Measurements from ENCODE around the gene CAPNS1. TPM values are rescaled to one million over a fixed set of nuclear protein-coding genes. Genes with fewer than 3 reads are reported as not detected.

The CAPNS1 gene
- polyA plus RNA-seq, 3 donors, result 239 to 740 (median 282) TPM

DNA sequence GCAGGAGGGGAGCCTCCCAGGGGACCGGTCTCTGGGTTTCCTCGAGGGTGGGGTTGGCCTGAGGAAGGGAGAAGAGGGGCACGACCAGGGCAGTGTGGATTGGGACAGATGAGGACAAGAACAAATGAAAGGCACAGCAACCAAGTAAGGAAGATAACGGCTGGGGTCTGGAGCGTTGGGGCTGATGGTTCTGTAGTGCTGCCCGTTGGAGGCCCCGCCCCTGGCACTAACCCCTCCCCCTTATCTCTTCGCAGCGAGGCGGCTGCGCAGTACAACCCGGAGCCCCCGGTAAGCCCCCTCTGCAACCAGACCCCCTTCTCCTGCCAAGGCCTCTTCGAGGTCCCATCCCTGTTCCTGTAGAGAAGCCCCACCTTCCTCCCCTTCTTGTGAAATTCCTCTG is 2.2 kb downstream of the CAPNS1 start:
- H3K27me3 Mint-ChIP-seq (ENCODE audit: low read depth in 3 of 3), result peaks cover 0 to 4% (median 3%) of the 10 kb centered on the region in 3 donors
- peaks cover 55% of the 10 kb centered on the region for H4K20me1 ChIP-seq (ENCODE audit: insufficient read depth, low read length)
- H3K79me2 ChIP-seq (ENCODE audit: insufficient read depth, low read length), result peaks cover 40% of the 10 kb centered on the region
- peak overlapping the region in 1 of 2 donors; percentile 46 for H3K27ac ChIP-seq (ENCODE audit: low read depth in 1 of 2, low read length in 2 of 2)
- H3K27me3 ChIP-seq (ENCODE audit: control insufficient read depth in 2 of 2, insufficient read depth in 2 of 2, low read length in 2 of 2), result no peaks in the 10 kb centered on the region
- DNase-seq, result no peak
- WGBS (ENCODE audit: insufficient coverage), result 85% methylated on average over 9 of the region's 14 CpGs
- H3K4me1 Mint-ChIP-seq, result peaks cover 18% of the 10 kb centered on the region
- H3K9me3 ChIP-seq (replicated peaks in 1 of 2; ENCODE audit: control insufficient read depth in 1 of 2, insufficient read depth in 1 of 2, low read length in 2 of 2), result no peaks in the 10 kb centered on the region
- intact Hi-C loops (cut with micrococcal nuclease), result loop anchor here in 1 of 2 donors (10.0 kb wide), 1 partner anchor 397 kb away; the partner anchor contains the start of genes IGFLR1, LIN37, PSENEN and U2AF1L4
- peaks cover 23 to 34% of the 10 kb centered on the region in 2 donors for H3K4me1 ChIP-seq (ENCODE audit: control insufficient read depth in 1 of 2, insufficient read depth in 2 of 2, low read length in 2 of 2)
- H3K36me3 ChIP-seq (replicated peaks in 1 of 2; ENCODE audit: control insufficient read depth in 1 of 2, insufficient read depth in 2 of 2, low read length in 2 of 2), result peaks cover 40 to 50% of the 10 kb centered on the region in 2 donors
- no peak overlapping the region for H3K4me3 ChIP-seq (replicated peaks in 1 of 3; ENCODE audit: low read depth in 2 of 3, low read length in 3 of 3)
- H2AFZ ChIP-seq (ENCODE audit: insufficient read depth, low read depth, low read length, poor library complexity, severe bottlenecking), result no peak overlapping the region
- H3K9me3 Mint-ChIP-seq, result peaks cover 0 to 4% (median 0%) of the 10 kb centered on the region in 7 donors
- no peak overlapping the region for H3K9ac ChIP-seq (ENCODE audit: insufficient read depth, low read length, poor library complexity, severe bottlenecking)
- TF ChIP-seq, protein P1, sequence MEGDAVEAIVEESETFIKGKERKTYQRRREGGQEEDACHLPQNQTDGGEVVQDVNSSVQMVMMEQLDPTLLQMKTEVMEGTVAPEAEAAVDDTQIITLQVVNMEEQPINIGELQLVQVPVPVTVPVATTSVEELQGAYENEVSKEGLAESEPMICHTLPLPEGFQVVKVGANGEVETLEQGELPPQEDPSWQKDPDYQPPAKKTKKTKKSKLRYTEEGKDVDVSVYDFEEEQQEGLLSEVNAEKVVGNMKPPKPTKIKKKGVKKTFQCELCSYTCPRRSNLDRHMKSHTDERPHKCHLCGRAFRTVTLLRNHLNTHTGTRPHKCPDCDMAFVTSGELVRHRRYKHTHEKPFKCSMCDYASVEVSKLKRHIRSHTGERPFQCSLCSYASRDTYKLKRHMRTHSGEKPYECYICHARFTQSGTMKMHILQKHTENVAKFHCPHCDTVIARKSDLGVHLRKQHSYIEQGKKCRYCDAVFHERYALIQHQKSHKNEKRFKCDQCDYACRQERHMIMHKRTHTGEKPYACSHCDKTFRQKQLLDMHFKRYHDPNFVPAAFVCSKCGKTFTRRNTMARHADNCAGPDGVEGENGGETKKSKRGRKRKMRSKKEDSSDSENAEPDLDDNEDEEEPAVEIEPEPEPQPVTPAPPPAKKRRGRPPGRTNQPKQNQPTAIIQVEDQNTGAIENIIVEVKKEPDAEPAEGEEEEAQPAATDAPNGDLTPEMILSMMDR (IDR thresholded peaks at IDR 0.05), result no peak
- peak overlapping the region in 1 of 2 donors; percentile 16 for H3K4me3 Mint-ChIP-seq
- peak overlapping the region; percentile 99 for H3K4me2 ChIP-seq (replicated peaks; ENCODE audit: extremely low read depth, low read length, poor library complexity, severe bottlenecking)
- H3K27ac Mint-ChIP-seq, result peak overlapping the region in 4 of 7 donors; percentile 6 to 98 (median 88)
- peaks cover 49 to 51% of the 10 kb centered on the region in 2 donors for H3K36me3 Mint-ChIP-seq

DNA sequence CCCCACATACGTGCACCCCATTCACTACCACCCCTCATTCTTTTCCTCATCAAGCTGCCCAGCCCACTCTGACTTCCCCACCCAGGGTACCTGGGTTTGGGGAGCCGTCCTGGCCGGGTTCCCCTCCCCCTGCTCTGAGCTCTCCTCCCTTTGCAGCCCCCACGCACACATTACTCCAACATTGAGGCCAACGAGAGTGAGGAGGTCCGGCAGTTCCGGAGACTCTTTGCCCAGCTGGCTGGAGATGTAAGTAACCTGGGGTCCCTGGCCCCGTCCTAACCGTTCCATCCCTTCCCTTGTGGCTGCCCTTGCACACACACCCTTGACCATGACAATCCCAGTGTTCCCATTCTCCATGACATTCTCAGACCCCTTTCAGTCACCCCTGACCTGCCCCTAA is 2.6 kb downstream of the CAPNS1 start:
- H3K4me2 ChIP-seq (replicated peaks; ENCODE audit: extremely low read depth, low read length, poor library complexity, severe bottlenecking), result no peak overlapping the region
- H3K9ac ChIP-seq (ENCODE audit: insufficient read depth, low read length, poor library complexity, severe bottlenecking), result no peak overlapping the region
- H3K4me3 ChIP-seq (replicated peaks in 1 of 3; ENCODE audit: low read depth in 2 of 3, low read length in 3 of 3), result no peak overlapping the region
- peaks cover 40% of the 10 kb centered on the region for H3K79me2 ChIP-seq (ENCODE audit: insufficient read depth, low read length)
- WGBS (ENCODE audit: insufficient coverage), result 93% methylated on average over 9 of the region's 9 CpGs
- no peak overlapping the region for H3K27ac ChIP-seq (ENCODE audit: low read depth in 1 of 2, low read length in 2 of 2)
- H3K4me1 Mint-ChIP-seq, result peaks cover 14% of the 10 kb centered on the region
- H3K36me3 ChIP-seq (replicated peaks in 1 of 2; ENCODE audit: control insufficient read depth in 1 of 2, insufficient read depth in 2 of 2, low read length in 2 of 2), result peaks cover 43 to 55% of the 10 kb centered on the region in 2 donors
- no peaks in the 10 kb centered on the region for H3K27me3 ChIP-seq (ENCODE audit: control insufficient read depth in 2 of 2, insufficient read depth in 2 of 2, low read length in 2 of 2)
- intact Hi-C loops (cut with micrococcal nuclease), result loop anchor here in 1 of 2 donors (10.0 kb wide), 1 partner anchor 398 kb away; the partner anchor contains the start of genes IGFLR1, LIN37, PSENEN and U2AF1L4
- H4K20me1 ChIP-seq (ENCODE audit: insufficient read depth, low read length), result peaks cover 59% of the 10 kb centered on the region
- H3K27me3 Mint-ChIP-seq (ENCODE audit: low read depth in 3 of 3), result peaks cover 0 to 4% (median 3%) of the 10 kb centered on the region in 3 donors
- peaks cover 21 to 30% of the 10 kb centered on the region in 2 donors for H3K4me1 ChIP-seq (ENCODE audit: control insufficient read depth in 1 of 2, insufficient read depth in 2 of 2, low read length in 2 of 2)
- no peaks in the 10 kb centered on the region for H3K9me3 ChIP-seq (replicated peaks in 1 of 2; ENCODE audit: control insufficient read depth in 1 of 2, insufficient read depth in 1 of 2, low read length in 2 of 2)
- TF ChIP-seq, protein P1 (IDR thresholded peaks at IDR 0.05), result no peak
- H3K27ac Mint-ChIP-seq, result peak overlapping the region in 4 of 7 donors; percentile 42 to 98 (median 78)
- peaks cover 53 to 55% of the 10 kb centered on the region in 2 donors for H3K36me3 Mint-ChIP-seq
- H3K4me3 Mint-ChIP-seq, result no peak overlapping the region
- no peak for DNase-seq
- peaks cover 0 to 4% (median 0%) of the 10 kb centered on the region in 7 donors for H3K9me3 Mint-ChIP-seq
- H2AFZ ChIP-seq (ENCODE audit: insufficient read depth, low read depth, low read length, poor library complexity, severe bottlenecking), result no peak overlapping the region
